PC-3 (cell line): ENCODE data around the gene VSTM2L. TPM values are rescaled to one million over a fixed set of nuclear protein-coding genes. Genes with fewer than 3 reads are reported as not detected.

Source experiments
- ATAC-seq: fragments of 200-7000 bp; cut with Tn5 transposase; 2 replicates; pipeline ENCODE4 v1.9.1; 2020; ENCODE audit warnings: mild to moderate bottlenecking, moderate library complexity
- BruUV-seq: library from RNA; stranded (reverse); fragments of 400-500 nt; replicated peaks from 2 replicates; lab custom pipeline; 2021; lab: Mats Ljungman, UMichigan
- CTCF ChIA-PET: fragments of 300-600 bp; sonication (Branson Sonifier 250); formaldehyde crosslinking; loops from one replicate; lab custom pipeline; 2022; ENCODE audit warnings: antibody characterized with exemption; lab: Charles Lee
- POLR2A ChIA-PET: fragments of 300-600 bp; sonication (Branson Sonifier 250); formaldehyde crosslinking; loops from one replicate; lab custom pipeline; 2022; ENCODE audit warnings: antibody characterized with exemption; ENCODE audit not compliant: unreplicated experiment; lab: Charles Lee
- DNase-seq: peaks from one replicate; pipeline ENCODE4 v3.0.0-alpha.2; 2015
- H2AFZ ChIP-seq: fragments of 300-600 bp; sonication (generic); 2 replicates; pipeline ENCODE4 v1.6.0; 2016; ENCODE audit warnings: antibody characterized with exemption, low read length
- H3F3A ChIP-seq: fragments of 300-600 bp; sonication (generic); one replicate; pipeline ENCODE4 v1.6.0; 2017; ENCODE audit warnings: antibody characterized with exemption, low read length, control low read depth, mild to moderate bottlenecking; ENCODE audit not compliant: unreplicated experiment
- H3K27ac ChIP-seq: fragments of 300-600 bp; sonication (generic); 2 replicates; pipeline ENCODE4 v1.5.1; 2016; ENCODE audit warnings: mild to moderate bottlenecking, low read length
- H3K27me3 ChIP-seq: fragments of 300-600 bp; sonication (generic); 2 replicates; pipeline ENCODE4 v1.6.1; 2016; ENCODE audit warnings: low read length, mixed read lengths
- H3K36me3 ChIP-seq: fragments of 300-600 bp; sonication (generic); 2 replicates; pipeline ENCODE4 v1.6.1; 2016; ENCODE audit warnings: low read depth, mixed run types, low read length, mixed read lengths
- H3K4me1 ChIP-seq: fragments of 300-600 bp; sonication (generic); 2 replicates; pipeline ENCODE4 v1.5.1; 2016; ENCODE audit warnings: low read length; ENCODE audit not compliant: insufficient read depth
- H3K4me2 ChIP-seq: fragments of 300-600 bp; sonication (generic); 2 replicates; pipeline ENCODE4 v1.6.0; 2016; ENCODE audit warnings: low read length
- H3K4me3 ChIP-seq: fragments of 300-600 bp; sonication (generic); 2 replicates; pipeline ENCODE4 v1.5.1; 2016; ENCODE audit warnings: mild to moderate bottlenecking, low read length, mixed read lengths
- H3K79me2 ChIP-seq: fragments of 300-600 bp; sonication (generic); 2 replicates; pipeline ENCODE4 v1.6.1; 2017; ENCODE audit warnings: low read length, mixed read lengths
- H3K9ac ChIP-seq: fragments of 300-600 bp; sonication (generic); 2 replicates; pipeline ENCODE4 v1.6.0; 2016; ENCODE audit warnings: mild to moderate bottlenecking, low read length
- H3K9me2 ChIP-seq: fragments of 300-600 bp; sonication (generic); replicated peaks from 2 replicates; pipeline ENCODE4 v1.6.1; 2016; ENCODE audit warnings: mixed run types, low read length, mixed read lengths
- H3K9me3 ChIP-seq: fragments of 300-600 bp; sonication (generic); 2 replicates; pipeline ENCODE4 v1.6.1; 2016; ENCODE audit warnings: low read length, mixed read lengths
- H4K20me1 ChIP-seq: fragments of 300-600 bp; sonication (generic); 2 replicates; pipeline ENCODE4 v1.6.1; 2016; ENCODE audit warnings: low read length, mixed read lengths
- EZH2 ChIP-seq: fragments of 300-600 bp; sonication (generic); IDR thresholded peaks from one replicate; pipeline ENCODE4 v1.6.1; 2017; ENCODE audit warnings: antibody characterized with exemption, mild to moderate bottlenecking, low read length; ENCODE audit not compliant: unreplicated experiment
- EZH2phosphoT487 ChIP-seq: fragments of 300-600 bp; sonication (generic); IDR thresholded peaks from 2 replicates; pipeline ENCODE4 v1.6.1; 2018; ENCODE audit warnings: mild to moderate bottlenecking, antibody characterized with exemption, low read length, borderline replicate concordance
- intact Hi-C: fragments of 100-400 bp; cut with micrococcal nuclease; formaldehyde crosslinking; loops from 2 replicates; pipeline ENCODE4 v1.9.0; 2023
- total RNA-seq: library from RNA; depleted of rRNA; stranded (reverse); fragments of >200 nt; gene quantifications from 2 replicates; pipeline ENCODE4 v1.2.3, GENCODE V29; 2014
- TF ChIP-seq, protein P1 (sequence below): fragments of 300-600 bp; sonication (generic); conservative IDR thresholded peaks from 2 replicates; pipeline ENCODE4 v1.5.1; 2017; ENCODE audit warnings: antibody characterized with exemption, low read depth, mild to moderate bottlenecking, low read length

VSTM2L gene
- total RNA-seq, 1 experiment from 2014 or later = 45.8 TPM

DNA sequence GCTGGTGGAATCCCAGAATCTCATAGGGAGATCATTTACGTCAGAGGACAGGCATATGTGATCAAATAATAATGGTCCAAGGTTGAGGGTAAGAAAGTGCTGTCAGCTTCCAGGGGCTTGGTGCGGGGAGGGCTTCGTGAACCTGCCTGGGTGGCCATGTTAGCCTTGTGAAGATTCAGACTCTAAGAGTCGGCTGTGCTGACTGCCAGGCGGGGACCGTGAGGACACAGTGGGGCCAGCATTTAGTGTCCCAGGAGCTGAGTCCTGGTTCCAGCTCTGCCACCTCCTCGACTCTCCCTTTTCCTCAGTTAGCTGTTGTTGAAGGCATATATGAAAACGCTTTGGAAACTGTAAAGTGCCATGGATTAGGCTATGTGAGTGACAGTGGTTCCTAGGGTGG lies 33.5 kb downstream of the VSTM2L start:
- intact Hi-C loops = no loop called here
- Histone ChIP-seq H3K36me3 (no peaks in the 10 kb centered on the region), H3K27ac (no peak overlapping the region), H3K4me3 (no peak overlapping the region), H3K4me2 (no peak overlapping the region), H3K27me3 (no peaks in the 10 kb centered on the region), H3K4me1 (peaks cover 13% of the 10 kb centered on the region), H4K20me1 (no peaks in the 10 kb centered on the region), H3K9me3 (no peaks in the 10 kb centered on the region), H2AFZ (no peak overlapping the region), H3K9me2 (no peaks in the 10 kb centered on the region), H3K79me2 (no peaks in the 10 kb centered on the region), H3K9ac (no peak overlapping the region), H3F3A (no peaks in the 10 kb centered on the region)
- POLR2A ChIA-PET = no interaction called here
- BruUV-seq = no TSS peak
- no peak for DNase-seq
- no peak for ATAC-seq
- TF ChIP-seq EZH2 = no peak
- TF ChIP-seq, protein P1, sequence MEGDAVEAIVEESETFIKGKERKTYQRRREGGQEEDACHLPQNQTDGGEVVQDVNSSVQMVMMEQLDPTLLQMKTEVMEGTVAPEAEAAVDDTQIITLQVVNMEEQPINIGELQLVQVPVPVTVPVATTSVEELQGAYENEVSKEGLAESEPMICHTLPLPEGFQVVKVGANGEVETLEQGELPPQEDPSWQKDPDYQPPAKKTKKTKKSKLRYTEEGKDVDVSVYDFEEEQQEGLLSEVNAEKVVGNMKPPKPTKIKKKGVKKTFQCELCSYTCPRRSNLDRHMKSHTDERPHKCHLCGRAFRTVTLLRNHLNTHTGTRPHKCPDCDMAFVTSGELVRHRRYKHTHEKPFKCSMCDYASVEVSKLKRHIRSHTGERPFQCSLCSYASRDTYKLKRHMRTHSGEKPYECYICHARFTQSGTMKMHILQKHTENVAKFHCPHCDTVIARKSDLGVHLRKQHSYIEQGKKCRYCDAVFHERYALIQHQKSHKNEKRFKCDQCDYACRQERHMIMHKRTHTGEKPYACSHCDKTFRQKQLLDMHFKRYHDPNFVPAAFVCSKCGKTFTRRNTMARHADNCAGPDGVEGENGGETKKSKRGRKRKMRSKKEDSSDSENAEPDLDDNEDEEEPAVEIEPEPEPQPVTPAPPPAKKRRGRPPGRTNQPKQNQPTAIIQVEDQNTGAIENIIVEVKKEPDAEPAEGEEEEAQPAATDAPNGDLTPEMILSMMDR = no peak
- TF ChIP-seq EZH2phosphoT487 = no peak
- CTCF ChIA-PET = no interaction called here

DNA sequence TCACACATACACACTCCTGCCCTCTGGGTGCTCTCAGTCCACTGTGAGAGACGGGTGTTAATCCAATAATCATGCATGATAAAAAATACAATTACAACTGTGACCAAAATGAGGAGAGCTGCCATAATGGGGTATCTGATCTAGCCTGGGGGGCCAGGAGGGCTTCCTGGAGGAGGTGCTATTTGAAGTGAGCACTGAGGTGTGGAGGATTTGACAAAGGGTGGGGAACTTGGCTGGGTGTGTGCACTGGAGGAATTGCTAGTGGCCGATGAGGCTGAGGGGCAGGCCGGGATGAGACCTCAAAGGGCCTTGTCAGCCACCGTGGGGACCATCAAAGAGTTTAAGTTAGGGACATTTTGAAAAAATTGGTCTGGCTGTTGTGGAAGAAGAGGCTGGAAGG lies 34.8 kb downstream of the VSTM2L start:
- no peak overlapping the region for H3K27ac ChIP-seq
- ATAC-seq (no peak), DNase-seq (no peak)
- H4K20me1 ChIP-seq = no peaks in the 10 kb centered on the region
- BruUV-seq = no TSS peak
- POLR2A ChIA-PET = no interaction called here
- TF ChIP-seq EZH2phosphoT487 (no peak), EZH2 (no peak)
- TF ChIP-seq, protein P1 = no peak
- H3K9me3 ChIP-seq = no peaks in the 10 kb centered on the region
- H3K9ac ChIP-seq = no peak overlapping the region
- no peaks in the 10 kb centered on the region for H3K36me3 ChIP-seq
- H3K4me3 ChIP-seq = no peak overlapping the region
- H3K9me2 ChIP-seq = no peaks in the 10 kb centered on the region
- no peak overlapping the region for H3K4me2 ChIP-seq
- intact Hi-C loops = no loop called here
- peaks cover 8% of the 10 kb centered on the region for H3K4me1 ChIP-seq
- H3F3A ChIP-seq = no peaks in the 10 kb centered on the region
- H3K79me2 ChIP-seq = no peaks in the 10 kb centered on the region
- CTCF ChIA-PET = no interaction called here
- no peak overlapping the region for H2AFZ ChIP-seq
- H3K27me3 ChIP-seq = no peaks in the 10 kb centered on the region

DNA sequence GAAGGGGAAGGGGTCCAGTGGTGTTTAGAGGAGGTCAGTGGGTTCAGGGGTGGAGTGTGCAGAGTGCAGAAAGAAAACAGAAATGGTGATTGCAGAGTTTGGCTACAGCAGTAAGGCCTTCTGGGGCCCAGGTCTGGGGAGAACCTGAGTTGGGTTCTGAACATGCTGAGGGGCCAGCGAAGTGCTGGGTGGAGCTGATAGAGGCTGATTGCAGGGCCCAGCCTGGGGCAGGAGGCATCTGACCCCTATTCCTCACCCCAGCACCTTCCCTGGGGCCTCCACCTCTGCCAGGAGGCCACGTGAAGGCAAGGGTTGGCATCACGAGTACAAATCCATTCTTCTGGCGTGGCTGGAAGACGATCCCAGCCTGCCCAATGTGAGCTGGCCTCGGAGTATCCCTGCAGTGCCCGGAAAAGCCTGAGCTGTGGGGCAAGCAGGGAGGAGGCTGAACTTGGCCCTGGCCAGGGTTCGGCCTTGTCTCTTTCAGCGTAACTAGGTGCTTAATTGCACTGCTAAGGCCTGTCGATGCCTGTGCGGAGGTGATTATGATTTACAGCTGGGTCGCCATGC lies 35.3 kb downstream of the VSTM2L start:
- no peak overlapping the region for H3K4me2 ChIP-seq
- DNase-seq (no peak), ATAC-seq (no peak)
- no peaks in the 10 kb centered on the region for H3K79me2 ChIP-seq
- H3K27me3 ChIP-seq = no peaks in the 10 kb centered on the region
- no peak overlapping the region for H3K27ac ChIP-seq
- CTCF ChIA-PET = no interaction called here
- no peaks in the 10 kb centered on the region for H4K20me1 ChIP-seq
- TF ChIP-seq EZH2phosphoT487 (no peak), EZH2 (no peak)
- TF ChIP-seq, protein P1 = no peak
- POLR2A ChIA-PET = no interaction called here
- no peak overlapping the region for H3K4me3 ChIP-seq
- no peak overlapping the region for H2AFZ ChIP-seq
- H3K9me3 ChIP-seq = no peaks in the 10 kb centered on the region
- intact Hi-C loops = no loop called here
- H3K9me2 ChIP-seq = no peaks in the 10 kb centered on the region
- no peak overlapping the region for H3K9ac ChIP-seq
- no TSS peak for BruUV-seq
- H3K4me1 ChIP-seq = peaks cover 3% of the 10 kb centered on the region
- H3K36me3 ChIP-seq = no peaks in the 10 kb centered on the region
- H3F3A ChIP-seq = no peaks in the 10 kb centered on the region
